GM21737 (cell line): ENCODE data around the gene B9D2.
"Not testable (repeated sequence)": the region's sequence is repeated elsewhere in the genome, so short reads cannot be mapped to it uniquely, and the experiment has no call there.

ENCODE experiments used
- ATAC-seq: cut with Tn5 transposase; IDR thresholded peaks from one replicate; pipeline ENCODE4 v1.9.1; 2021; ENCODE audit warnings: mild to moderate bottlenecking, moderate library complexity; ENCODE audit not compliant: unreplicated experiment

The B9D2 gene

GRCh38 chr19:41363753-41364523 lies at the start of gene B9D2:
Gene B9D2, minus strand, starts transcription at chr19:41364149. Its CDS starts 630 bp downstream, at chr19:41363519.
- ATAC-seq: peak; percentile 74

- no peak for ATAC-seq
Observed at GRCh38 chr19:41412953-41413352, 49.0 kb upstream of the B9D2 start.

GRCh38 chr19:41411968-41412265 lies 48.0 kb upstream of the B9D2 start:
- no peak for ATAC-seq

GRCh38 chr19:41411100-41411967 lies 47.4 kb upstream of the B9D2 start:
- ATAC-seq: no peak

- ATAC-seq: no peak
Observed at GRCh38 chr19:41410336-41411054, 46.5 kb upstream of the B9D2 start.

- no peak for ATAC-seq
Observed at GRCh38 chr19:41409288-41409687, 45.3 kb upstream of the B9D2 start.

- not testable (repeated sequence) for ATAC-seq
Observed at GRCh38 chr19:41408846-41409245, 44.9 kb upstream of the B9D2 start.

- ATAC-seq: no peak
Observed at GRCh38 chr19:41408256-41408655, 44.3 kb upstream of the B9D2 start.

- no peak for ATAC-seq
Observed at GRCh38 chr19:41407271-41407670, 43.3 kb upstream of the B9D2 start.

- ATAC-seq: no peak
Observed at GRCh38 chr19:41405776-41406175, 41.8 kb upstream of the B9D2 start.

- ATAC-seq: no peak
Observed at GRCh38 chr19:41403181-41403970, 39.4 kb upstream of the B9D2 start.

- ATAC-seq: no peak
Observed at GRCh38 chr19:41402010-41402409, 38.1 kb upstream of the B9D2 start.

GRCh38 chr19:41401483-41401882 lies 37.5 kb upstream of the B9D2 start:
- ATAC-seq: no peak

- ATAC-seq: no peak
Observed at GRCh38 chr19:41399525-41399924, 35.6 kb upstream of the B9D2 start.

GRCh38 chr19:41399091-41399490 lies 35.1 kb upstream of the B9D2 start:
- ATAC-seq: no peak

GRCh38 chr19:41398598-41398997 lies 34.6 kb upstream of the B9D2 start:
- ATAC-seq: no peak

GRCh38 chr19:41398050-41398418 lies 34.1 kb upstream of the B9D2 start:
- ATAC-seq: no peak

- peak; percentile 90 for ATAC-seq
Observed at GRCh38 chr19:41397086-41398049, 33.4 kb upstream of the B9D2 start, which contains the start of the genes BCKDHA and EXOSC5. Gene BCKDHA, plus strand, starts transcription at chr19:41397818. Its CDS starts 10 bp downstream, at chr19:41397828. Gene EXOSC5, minus strand, starts transcription at chr19:41397359. Its CDS starts 31 bp downstream, at chr19:41397328.

- ATAC-seq: no peak
Observed at GRCh38 chr19:41395355-41395754, 31.4 kb upstream of the B9D2 start.
